Measurements from ENCODE around the gene DCN.

DNA sequence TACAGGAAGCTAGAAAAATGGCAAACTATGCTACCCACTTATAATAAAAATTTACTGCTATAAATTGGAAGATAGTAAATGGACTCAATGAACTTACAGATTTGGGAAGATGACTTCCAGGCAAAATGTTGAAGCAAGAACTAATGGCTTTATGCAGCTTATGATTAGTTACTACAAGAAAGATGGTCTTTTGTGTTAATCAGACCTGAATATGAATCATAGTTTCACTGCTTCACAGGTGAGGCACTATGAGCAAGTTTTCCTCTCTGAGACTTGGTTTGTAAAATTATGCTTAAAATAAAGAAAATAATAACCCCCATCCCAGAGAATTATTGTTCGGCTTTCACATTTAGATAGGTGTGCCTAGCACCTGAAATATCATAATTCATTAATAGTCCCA is 19.8 kb upstream of the DCN start:
- TF ChIP-seq, protein P1, sequence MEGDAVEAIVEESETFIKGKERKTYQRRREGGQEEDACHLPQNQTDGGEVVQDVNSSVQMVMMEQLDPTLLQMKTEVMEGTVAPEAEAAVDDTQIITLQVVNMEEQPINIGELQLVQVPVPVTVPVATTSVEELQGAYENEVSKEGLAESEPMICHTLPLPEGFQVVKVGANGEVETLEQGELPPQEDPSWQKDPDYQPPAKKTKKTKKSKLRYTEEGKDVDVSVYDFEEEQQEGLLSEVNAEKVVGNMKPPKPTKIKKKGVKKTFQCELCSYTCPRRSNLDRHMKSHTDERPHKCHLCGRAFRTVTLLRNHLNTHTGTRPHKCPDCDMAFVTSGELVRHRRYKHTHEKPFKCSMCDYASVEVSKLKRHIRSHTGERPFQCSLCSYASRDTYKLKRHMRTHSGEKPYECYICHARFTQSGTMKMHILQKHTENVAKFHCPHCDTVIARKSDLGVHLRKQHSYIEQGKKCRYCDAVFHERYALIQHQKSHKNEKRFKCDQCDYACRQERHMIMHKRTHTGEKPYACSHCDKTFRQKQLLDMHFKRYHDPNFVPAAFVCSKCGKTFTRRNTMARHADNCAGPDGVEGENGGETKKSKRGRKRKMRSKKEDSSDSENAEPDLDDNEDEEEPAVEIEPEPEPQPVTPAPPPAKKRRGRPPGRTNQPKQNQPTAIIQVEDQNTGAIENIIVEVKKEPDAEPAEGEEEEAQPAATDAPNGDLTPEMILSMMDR (conservative IDR thresholded peaks at IDR 0.05; ENCODE audit: low read length) = no peak
- no peak for TF ChIP-seq EZH2phosphoT487 (IDR thresholded peaks at IDR 0.05; ENCODE audit: borderline replicate concordance, low read depth, low read length)

All from OCI-LY7 (cell line).